Psoas muscle (tissue), 8 donors: Measurements from ENCODE around the gene NEURL1. TPM values are rescaled to one million over a fixed set of nuclear protein-coding genes. Genes with fewer than 3 reads are reported as not detected.

Experiments used
- ATAC-seq, 4 donors: fragments of 200-7000 bp; cut with Tn5 transposase; one replicate each; pipeline ENCODE4 v1.9.1; 2020; ENCODE audit warnings: moderate library complexity in 3 of 4, mild to moderate bottlenecking in 2 of 4
- DNase-seq, 2 donors: peaks; one replicate each; pipeline ENCODE4 v3.0.0-alpha.2; 2020
- H3K27ac ChIP-seq: fragments of 200-600 bp; one replicate; pipeline ENCODE4 v1.8.0; 2022
- H3K27me3 ChIP-seq, 3 donors: fragments of 200-600 bp in 1 of 3; one replicate each; pipeline versions ENCODE4 v1.6.1 to v1.8.0; 2013 to 2022; ENCODE audit warnings: low read length in 2 of 3, mild to moderate bottlenecking in 2 of 3, moderate library complexity in 1 of 3; ENCODE audit not compliant: insufficient read depth in 3 of 3
- H3K36me3 ChIP-seq, 2 donors: fragments of 200-600 bp in 1 of 2; one replicate each; pipeline versions ENCODE4 v1.6.1 to v1.8.0; 2013 to 2022; ENCODE audit warnings: low read depth in 1 of 2, mild to moderate bottlenecking in 1 of 2, moderate library complexity in 1 of 2; ENCODE audit not compliant: insufficient read depth in 1 of 2
- H3K4me1 ChIP-seq: fragments of 200-600 bp; one replicate; pipeline ENCODE4 v1.8.0; 2022
- H3K4me3 ChIP-seq: fragments of 200-600 bp; one replicate; pipeline ENCODE4 v1.8.0; 2022; ENCODE audit warnings: mild to moderate bottlenecking
- H3K9me3 ChIP-seq: fragments of 200-600 bp; one replicate; pipeline ENCODE4 v1.8.0; 2022
- CTCF ChIP-seq: fragments of 200-600 bp; IDR thresholded peaks from one replicate; pipeline ENCODE4 v1.8.0; 2022; ENCODE audit warnings: antibody characterized with exemption
- WGBS, 3 donors: extraction: QIAGEN DNeasy Blood & Tissue Kit; methylation state at CpG; one replicate each; pipeline versions ENCODE4 v1.1.6 to v1.1.7; 2013; 5-methylcytosine and 5-hydroxymethylcytosine counted together
- intact Hi-C, 2 donors: fragments of 100-400 bp; cut with DNase I; formaldehyde crosslinking; loops; one replicate each; pipeline versions ENCODE4 v1.11.0 to v1.14.2; 2022
- polyA plus RNA-seq, 3 donors: library from polyadenylated mRNA; stranded (reverse); fragments of 200-250 nt; gene quantifications; one replicate each; pipeline ENCODE4 v1.2.3, GENCODE V29; 2013
- total RNA-seq, 4 donors: library from RNA; stranded (reverse); fragmentation: NEBNext Ultra II Directional in 2 of 4; extraction: Animal tissue kit (Norgen Biotek cat#: 25700) in 2 of 4; gene quantifications; one replicate each; pipeline versions ENCODE4 v1.2.1 to v1.2.4, GENCODE V29; 2021 to 2023
- donor health status: healthy with polysubstance abuse.
- donor health status: DM: no; HTN: no; CAD: no; lungs with moderate emphysema.
- donor health status: Bipolar disorder and iron deficiency.
- donor health status: healthy.
- donor health status: DM: yes; HTN: yes; CAD: no.
- donor health status: DM: no; HTN: no; CAD: no.
- donor health status: DM: no; HTN: no; CAD: no.
- donor health status: DM: yes; HTN: yes; CAD: no.

NEURL1 gene
- total and polyA plus RNA-seq, 7 donors = 10.9 to 103 (median 66.6) TPM

- H3K4me1 ChIP-seq = peaks cover 5% of the 10 kb centered on the region
- peaks cover 0 to 36% (median 6%) of the 10 kb centered on the region in 3 donors for H3K27me3 ChIP-seq
- no peaks in the 10 kb centered on the region for H3K9me3 ChIP-seq
- H3K27ac ChIP-seq = no peak overlapping the region
- H3K36me3 ChIP-seq = no peaks in the 10 kb centered on the region
- no peak for TF ChIP-seq CTCF
- intact Hi-C loops = no loop called here
- DNase-seq (peak in 1 of 2 donors; percentile 60), ATAC-seq (peak; percentile 21 to 45 (median 31))
- H3K4me3 ChIP-seq = peak overlapping the region; percentile 72
- 2 to 6% (median 5%) methylated on average over 33 to 91 of the region's 92 CpGs for WGBS, 3 donors
Observed at GRCh38 chr10:103493916-103494877, 692 bp downstream of the NEURL1 start.

- WGBS, 3 donors = 93% methylated on average over 3 of the region's 3 CpGs
- intact Hi-C loops = no loop called here
- no peak for TF ChIP-seq CTCF
- no peaks in the 10 kb centered on the region for H3K36me3 ChIP-seq
- DNase-seq (peak in 1 of 2 donors; percentile 16), ATAC-seq (no peak)
- peaks cover 0 to 36% (median 6%) of the 10 kb centered on the region in 3 donors for H3K27me3 ChIP-seq
- H3K4me1 ChIP-seq = peaks cover 5% of the 10 kb centered on the region
- H3K27ac ChIP-seq = no peak overlapping the region
- H3K4me3 ChIP-seq = no peak overlapping the region
- H3K9me3 ChIP-seq = no peaks in the 10 kb centered on the region
Observed at GRCh38 chr10:103495321-103495720, 1.8 kb downstream of the NEURL1 start.

- no peak for DNase-seq
- no peak for ATAC-seq
- TF ChIP-seq CTCF = no peak
- Histone ChIP-seq H3K27ac (no peak overlapping the region), H3K9me3 (no peaks in the 10 kb centered on the region), H3K27me3 (peaks cover 0 to 36% (median 6%) of the 10 kb centered on the region in 3 donors), H3K4me1 (peaks cover 5% of the 10 kb centered on the region), H3K4me3 (no peak overlapping the region), H3K36me3 (no peaks in the 10 kb centered on the region)
- intact Hi-C loops = no loop called here
- 87 to 89% (median 88%) methylated on average over 8 of the region's 8 CpGs for WGBS, 3 donors
Observed at GRCh38 chr10:103497161-103497915, 3.8 kb downstream of the NEURL1 start.

- intact Hi-C loops = no loop called here
- Histone ChIP-seq H3K4me1 (no peaks in the 10 kb centered on the region), H3K36me3 (no peaks in the 10 kb centered on the region), H3K4me3 (no peak overlapping the region), H3K9me3 (no peaks in the 10 kb centered on the region), H3K27me3 (peaks cover 0 to 21% (median 1%) of the 10 kb centered on the region in 3 donors), H3K27ac (no peak overlapping the region)
- 62 to 76% (median 64%) methylated on average over 5 of the region's 5 CpGs for WGBS, 3 donors
- ATAC-seq (peak in 1 of 4 donors; percentile 39), DNase-seq (no peak)
- no peak for TF ChIP-seq CTCF
Observed at GRCh38 chr10:103498936-103499638, 5.6 kb downstream of the NEURL1 start.
